Uterus (tissue), 4 donors: ENCODE results near the gene FOXD2. TPM values are rescaled to one million over a fixed set of nuclear protein-coding genes. Genes with fewer than 3 reads are reported as not detected.

Source experiments
- DNase-seq, 2 donors: peaks; one replicate each; pipeline ENCODE4 v3.0.0-alpha.2; 2019 to 2020
- H3K27ac ChIP-seq, 2 donors: fragments of 200-600 bp; sonication (generic); 1 replicate in 1 of 2; 2 replicates in 1 of 2; pipeline ENCODE4 v1.5.1; 2016 to 2018
- H3K27me3 ChIP-seq, 2 donors: fragments of 200-600 bp; sonication (generic); one replicate each; pipeline ENCODE4 v1.5.1; 2018 to 2019; ENCODE audit warnings: control low read depth in 1 of 2
- H3K36me3 ChIP-seq, 2 donors: fragments of 200-600 bp; sonication (generic); one replicate each; pipeline ENCODE4 v1.5.1; 2019; ENCODE audit warnings: control low read depth in 1 of 2
- H3K4me1 ChIP-seq, 2 donors: fragments of 200-600 bp; sonication (generic); one replicate each; pipeline ENCODE4 v1.5.1; 2018 to 2019; ENCODE audit warnings: control low read depth in 1 of 2
- H3K4me3 ChIP-seq, 2 donors: fragments of 200-600 bp; sonication (generic); 1 replicate in 1 of 2; 2 replicates in 1 of 2; pipeline ENCODE4 v1.5.1; 2018 to 2019; ENCODE audit warnings: mild to moderate bottlenecking in 1 of 2
- H3K9me3 ChIP-seq, 2 donors: fragments of 200-600 bp; sonication (generic); one replicate each; pipeline ENCODE4 v1.5.1; 2019; ENCODE audit warnings: control low read depth in 1 of 2
- POLR2A ChIP-seq, 2 donors: fragments of 450-650 bp; IDR thresholded peaks; one replicate each; pipeline ENCODE4 v1.6.1; 2016; ENCODE audit warnings: antibody characterized with exemption in 2 of 2, mild to moderate bottlenecking in 1 of 2, moderate library complexity in 1 of 2
- intact Hi-C: fragments of 100-400 bp; cut with DNase I; formaldehyde crosslinking; loops from one replicate; pipeline ENCODE4 v1.15.1; 2023; ENCODE audit warnings: low total_unique reads
- total RNA-seq, 4 donors: library from RNA; depleted of rRNA in 3 of 4; stranded (reverse); fragments of >200 nt in 3 of 4; gene quantifications; one replicate each; pipeline versions ENCODE4 v1.1.0 to v1.2.4, GENCODE V29; 2014 to 2023
- TF ChIP-seq, protein P1 (sequence below), 4 experiments: fragments of 200-600 bp in 2 of 4; fragments of 450-650 bp in 2 of 4; sonication (generic) in 2 of 4; IDR thresholded peaks; one replicate each; pipeline ENCODE4 v1.5.1; 2016 to 2019; ENCODE audit warnings: antibody characterized with exemption in 4 of 4, mild to moderate bottlenecking in 2 of 4, moderate library complexity in 1 of 4
- donor health status: DM: yes; HTN: yes; CAD: no.

Gene FOXD2
- total RNA-seq, 4 donors from 2014 or later, result 0.62 to 0.67 TPM; not detected in 2

DNA sequence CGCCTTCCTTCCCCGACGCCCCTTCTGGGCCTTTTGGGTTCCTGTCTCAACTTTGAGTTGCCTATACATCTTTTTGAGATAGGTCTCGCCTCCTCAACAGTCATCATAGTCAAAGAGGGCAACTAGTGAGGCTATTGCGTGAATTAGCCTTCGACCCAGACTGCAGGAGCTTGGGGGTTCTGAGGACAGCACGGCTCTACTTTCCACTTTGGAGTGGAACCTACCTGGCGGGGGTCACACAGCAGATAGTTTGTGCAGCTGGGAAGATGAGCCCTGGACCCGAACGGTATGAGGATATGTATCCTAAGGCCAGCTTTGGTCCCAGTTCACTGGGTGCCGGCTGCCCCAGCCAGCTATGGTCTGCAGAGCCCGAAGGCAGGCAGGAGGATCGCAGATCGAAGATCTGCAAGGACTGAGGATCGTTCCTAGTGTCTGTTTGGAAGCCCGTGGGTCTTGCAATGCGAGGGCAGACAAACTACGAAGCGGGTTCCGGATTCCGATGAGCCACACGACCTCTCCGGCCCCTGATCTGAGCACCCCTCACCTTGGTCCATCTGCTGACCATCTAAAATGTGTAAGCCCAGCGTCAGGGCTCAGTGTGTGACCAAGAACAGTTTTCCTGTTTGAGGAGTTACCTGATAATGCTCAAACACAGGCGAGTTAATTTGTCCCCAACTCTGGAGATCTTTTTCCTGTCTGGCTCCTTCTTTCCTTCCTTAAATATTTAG lies 8.1 kb downstream of the FOXD2 start:
- TF ChIP-seq, protein P1, sequence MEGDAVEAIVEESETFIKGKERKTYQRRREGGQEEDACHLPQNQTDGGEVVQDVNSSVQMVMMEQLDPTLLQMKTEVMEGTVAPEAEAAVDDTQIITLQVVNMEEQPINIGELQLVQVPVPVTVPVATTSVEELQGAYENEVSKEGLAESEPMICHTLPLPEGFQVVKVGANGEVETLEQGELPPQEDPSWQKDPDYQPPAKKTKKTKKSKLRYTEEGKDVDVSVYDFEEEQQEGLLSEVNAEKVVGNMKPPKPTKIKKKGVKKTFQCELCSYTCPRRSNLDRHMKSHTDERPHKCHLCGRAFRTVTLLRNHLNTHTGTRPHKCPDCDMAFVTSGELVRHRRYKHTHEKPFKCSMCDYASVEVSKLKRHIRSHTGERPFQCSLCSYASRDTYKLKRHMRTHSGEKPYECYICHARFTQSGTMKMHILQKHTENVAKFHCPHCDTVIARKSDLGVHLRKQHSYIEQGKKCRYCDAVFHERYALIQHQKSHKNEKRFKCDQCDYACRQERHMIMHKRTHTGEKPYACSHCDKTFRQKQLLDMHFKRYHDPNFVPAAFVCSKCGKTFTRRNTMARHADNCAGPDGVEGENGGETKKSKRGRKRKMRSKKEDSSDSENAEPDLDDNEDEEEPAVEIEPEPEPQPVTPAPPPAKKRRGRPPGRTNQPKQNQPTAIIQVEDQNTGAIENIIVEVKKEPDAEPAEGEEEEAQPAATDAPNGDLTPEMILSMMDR (IDR thresholded peaks at IDR 0.05), result no peak
- no peak for TF ChIP-seq POLR2A (IDR thresholded peaks at IDR 0.05)
- Histone ChIP-seq H3K4me3 (no peak overlapping the region), H3K27ac (no peak overlapping the region), H3K36me3 (no peaks in the 10 kb centered on the region), H3K9me3 (no peaks in the 10 kb centered on the region), H3K27me3 (peaks cover 9 to 50% of the 10 kb centered on the region in 2 donors), H3K4me1 (no peaks in the 10 kb centered on the region)
- intact Hi-C loops, result no loop called here
- no peak for DNase-seq

GRCh38 chr1:47448462-47449222 lies 10.8 kb downstream of the FOXD2 start:
- Histone ChIP-seq H3K9me3 (no peaks in the 10 kb centered on the region), H3K4me1 (no peaks in the 10 kb centered on the region), H3K27me3 (peaks cover 9 to 38% of the 10 kb centered on the region in 2 donors), H3K27ac (no peak overlapping the region), H3K4me3 (no peak overlapping the region), H3K36me3 (no peaks in the 10 kb centered on the region)
- DNase-seq, result no peak
- intact Hi-C loops, result no loop called here
- TF ChIP-seq, protein P1 (IDR thresholded peaks at IDR 0.05), result no peak
- no peak for TF ChIP-seq POLR2A (IDR thresholded peaks at IDR 0.05)

- Histone ChIP-seq H3K9me3 (no peaks in the 10 kb centered on the region), H3K4me1 (no peaks in the 10 kb centered on the region), H3K36me3 (no peaks in the 10 kb centered on the region), H3K27ac (no peak overlapping the region), H3K27me3 (peaks cover 0 to 25% of the 10 kb centered on the region in 2 donors), H3K4me3 (no peak overlapping the region)
- no peak for DNase-seq
- TF ChIP-seq POLR2A (IDR thresholded peaks at IDR 0.05), result no peak
- TF ChIP-seq, protein P1 (IDR thresholded peaks at IDR 0.05), result no peak
- intact Hi-C loops, result no loop called here
These were observed 12.1 kb downstream of the FOXD2 start for GRCh38 chr1:47449822-47450552.

DNA sequence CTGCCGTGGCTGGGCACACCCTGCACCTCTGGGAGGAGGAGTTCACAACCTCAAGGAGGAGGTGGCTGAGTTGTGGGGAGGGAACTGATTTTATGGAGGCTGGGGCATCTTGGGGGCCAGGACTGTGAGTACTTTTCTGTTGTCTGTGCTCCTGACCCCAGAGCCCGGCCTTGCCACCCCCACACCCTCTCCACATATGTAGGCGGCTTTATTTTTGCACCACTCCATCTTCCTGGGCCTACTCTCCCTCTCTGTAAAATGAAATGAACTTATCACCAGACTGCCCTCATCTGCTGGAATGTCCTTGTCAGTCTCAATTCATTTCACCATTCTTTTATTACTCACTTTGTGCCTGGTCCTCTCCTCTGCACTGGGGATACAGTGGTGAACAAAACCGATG lies 12.8 kb downstream of the FOXD2 start:
- DNase-seq, result no peak
- no peak overlapping the region for H3K4me3 ChIP-seq
- no peak overlapping the region for H3K27ac ChIP-seq
- no peaks in the 10 kb centered on the region for H3K36me3 ChIP-seq
- no peaks in the 10 kb centered on the region for H3K4me1 ChIP-seq
- H3K9me3 ChIP-seq, result no peaks in the 10 kb centered on the region
- intact Hi-C loops, result no loop called here
- TF ChIP-seq, protein P1 (IDR thresholded peaks at IDR 0.05), result no peak
- no peak for TF ChIP-seq POLR2A (IDR thresholded peaks at IDR 0.05)
- peaks cover 0 to 19% of the 10 kb centered on the region in 2 donors for H3K27me3 ChIP-seq
